Psoas muscle (tissue), 8 donors: ENCODE results near the gene IFRD1. TPM values are rescaled to one million over a fixed set of nuclear protein-coding genes. Genes with fewer than 3 reads are reported as not detected.
"Not testable (repeated sequence)": the region's sequence is repeated elsewhere in the genome, so short reads cannot be mapped to it uniquely, and the experiment has no call there.

ENCODE experiments used
- ATAC-seq, 4 donors: fragments of 200-7000 bp; cut with Tn5 transposase; one replicate each; pipeline ENCODE4 v1.9.1; 2020; ENCODE audit warnings: moderate library complexity in 3 of 4, mild to moderate bottlenecking in 2 of 4
- DNase-seq, 2 donors: peaks; one replicate each; pipeline ENCODE4 v3.0.0-alpha.2; 2020
- H3K27ac ChIP-seq: fragments of 200-600 bp; one replicate; pipeline ENCODE4 v1.8.0; 2022
- H3K27me3 ChIP-seq, 3 donors: fragments of 200-600 bp in 1 of 3; one replicate each; pipeline versions ENCODE4 v1.6.1 to v1.8.0; 2013 to 2022; ENCODE audit warnings: low read length in 2 of 3, mild to moderate bottlenecking in 2 of 3, moderate library complexity in 1 of 3; ENCODE audit not compliant: insufficient read depth in 3 of 3
- H3K36me3 ChIP-seq, 2 donors: fragments of 200-600 bp in 1 of 2; one replicate each; pipeline versions ENCODE4 v1.6.1 to v1.8.0; 2013 to 2022; ENCODE audit warnings: low read depth in 1 of 2, mild to moderate bottlenecking in 1 of 2, moderate library complexity in 1 of 2; ENCODE audit not compliant: insufficient read depth in 1 of 2
- H3K4me1 ChIP-seq: fragments of 200-600 bp; one replicate; pipeline ENCODE4 v1.8.0; 2022
- H3K4me3 ChIP-seq: fragments of 200-600 bp; one replicate; pipeline ENCODE4 v1.8.0; 2022; ENCODE audit warnings: mild to moderate bottlenecking
- H3K9me3 ChIP-seq: fragments of 200-600 bp; one replicate; pipeline ENCODE4 v1.8.0; 2022
- WGBS, 3 donors: extraction: QIAGEN DNeasy Blood & Tissue Kit; methylation state at CpG; one replicate each; pipeline versions ENCODE4 v1.1.6 to v1.1.7; 2013; 5-methylcytosine and 5-hydroxymethylcytosine counted together
- intact Hi-C, 2 donors: fragments of 100-400 bp; cut with DNase I; formaldehyde crosslinking; loops; one replicate each; pipeline versions ENCODE4 v1.11.0 to v1.14.2; 2022
- polyA plus RNA-seq, 3 donors: library from polyadenylated mRNA; stranded (reverse); fragments of 200-250 nt; gene quantifications; one replicate each; pipeline ENCODE4 v1.2.3, GENCODE V29; 2013
- total RNA-seq, 4 donors: library from RNA; stranded (reverse); fragmentation: NEBNext Ultra II Directional in 2 of 4; extraction: Animal tissue kit (Norgen Biotek cat#: 25700) in 2 of 4; gene quantifications; one replicate each; pipeline versions ENCODE4 v1.2.1 to v1.2.4, GENCODE V29; 2021 to 2023
- TF ChIP-seq, protein P1 (sequence below): fragments of 200-600 bp; IDR thresholded peaks from one replicate; pipeline ENCODE4 v1.8.0; 2022; ENCODE audit warnings: antibody characterized with exemption
- donor health status: healthy with polysubstance abuse.
- donor health status: DM: no; HTN: no; CAD: no; lungs with moderate emphysema.
- donor health status: Bipolar disorder and iron deficiency.
- donor health status: healthy.
- donor health status: DM: yes; HTN: yes; CAD: no.
- donor health status: DM: no; HTN: no; CAD: no.
- donor health status: DM: no; HTN: no; CAD: no.
- donor health status: DM: yes; HTN: yes; CAD: no.

The IFRD1 gene
- total and polyA plus RNA-seq, 7 donors = 34.7 to 163 (median 60.3) TPM

DNA sequence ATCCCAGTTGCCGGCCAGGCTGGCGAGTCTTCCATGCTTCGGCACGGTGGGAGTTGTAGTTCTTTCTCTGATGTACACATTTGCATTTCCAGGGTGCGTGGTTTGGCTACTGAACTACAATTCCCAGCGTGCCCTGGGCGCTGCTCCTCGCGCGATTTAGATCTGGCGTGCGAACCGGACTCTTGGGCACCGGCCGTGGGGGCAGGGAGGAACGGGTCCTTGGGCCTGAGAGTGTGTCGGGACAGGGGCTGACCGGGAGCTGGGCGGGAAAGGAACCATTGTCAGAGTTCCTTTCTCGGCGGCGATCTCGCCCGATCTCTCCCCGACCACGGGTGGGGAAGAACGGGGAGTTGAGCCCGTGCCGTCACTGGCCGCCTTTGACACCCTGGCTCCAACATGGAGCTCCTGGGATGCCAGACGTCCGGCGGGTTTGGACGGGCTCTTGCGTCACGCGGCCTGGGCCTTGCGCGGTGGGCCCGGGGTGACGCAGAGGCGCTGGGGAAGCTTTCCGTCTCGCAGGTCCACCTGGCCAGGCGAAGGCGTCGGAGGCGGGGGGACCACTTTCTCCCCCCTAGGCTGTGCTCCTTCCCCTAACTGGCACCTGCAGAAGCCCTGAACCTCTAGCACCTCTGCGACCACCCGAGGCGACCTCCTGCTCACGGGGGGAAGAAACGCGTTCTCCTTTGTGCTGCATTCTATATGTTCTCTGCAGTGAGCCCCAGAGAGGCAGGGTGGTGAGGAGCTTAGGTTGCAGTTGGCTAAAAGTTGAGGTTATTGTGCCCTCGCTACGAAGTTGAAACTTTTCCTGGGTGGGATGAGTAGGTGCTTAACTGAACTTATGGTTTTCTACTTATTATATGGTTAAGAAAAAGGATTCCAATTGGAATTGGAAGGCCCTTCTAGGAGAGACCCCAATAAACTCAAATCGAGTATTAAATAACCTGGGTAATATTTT lies 824 bp downstream of the IFRD1 start:
- H3K4me1 ChIP-seq = peaks cover 33% of the 10 kb centered on the region
- intact Hi-C loops = loop anchor here in 1 of 2 donors (2.0 kb wide), 1 partner anchor 30 kb away; the partner anchor contains the start of gene LSMEM1
- WGBS, 3 donors = 1% methylated on average over 51 to 57 of the region's 57 CpGs

DNA sequence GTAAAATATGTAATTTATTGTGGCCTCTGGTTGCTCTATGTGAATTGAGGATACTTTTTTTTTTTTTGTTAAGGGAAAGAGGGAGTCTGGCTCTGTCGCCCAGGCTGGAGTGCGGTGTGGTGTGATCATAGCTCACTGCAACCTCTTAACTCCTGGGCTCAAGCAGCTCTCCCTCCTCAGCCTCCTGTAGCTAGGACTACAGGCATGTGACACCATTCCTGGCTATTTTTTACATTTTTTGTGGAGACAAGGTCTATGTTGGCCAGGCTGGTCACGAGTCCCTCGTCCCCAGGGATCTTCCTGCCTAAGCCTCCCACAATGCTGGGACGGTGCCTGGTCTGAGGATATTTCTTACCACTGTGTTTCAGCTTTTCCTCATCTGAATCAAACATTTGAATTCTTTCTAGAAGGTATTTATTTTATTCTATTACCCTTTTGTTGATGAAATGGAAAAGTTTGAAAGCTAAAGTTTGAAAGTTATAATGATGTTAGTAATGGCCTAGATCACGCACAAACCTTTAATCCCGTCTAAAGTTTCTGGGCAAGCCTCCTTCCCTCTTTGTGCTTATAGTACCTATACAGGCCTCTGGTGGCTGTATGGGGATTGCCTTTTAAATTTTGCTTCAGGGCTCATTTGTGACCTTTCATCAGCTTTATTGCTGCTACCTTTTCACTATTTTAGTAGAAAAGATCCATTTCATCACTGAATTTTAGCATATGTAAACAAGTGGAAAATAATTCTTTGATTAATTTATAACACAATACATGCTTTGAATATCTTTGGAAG lies 2.0 kb downstream of the IFRD1 start:
- H3K27ac ChIP-seq = peak overlapping the region; percentile 100
- TF ChIP-seq, protein P1, sequence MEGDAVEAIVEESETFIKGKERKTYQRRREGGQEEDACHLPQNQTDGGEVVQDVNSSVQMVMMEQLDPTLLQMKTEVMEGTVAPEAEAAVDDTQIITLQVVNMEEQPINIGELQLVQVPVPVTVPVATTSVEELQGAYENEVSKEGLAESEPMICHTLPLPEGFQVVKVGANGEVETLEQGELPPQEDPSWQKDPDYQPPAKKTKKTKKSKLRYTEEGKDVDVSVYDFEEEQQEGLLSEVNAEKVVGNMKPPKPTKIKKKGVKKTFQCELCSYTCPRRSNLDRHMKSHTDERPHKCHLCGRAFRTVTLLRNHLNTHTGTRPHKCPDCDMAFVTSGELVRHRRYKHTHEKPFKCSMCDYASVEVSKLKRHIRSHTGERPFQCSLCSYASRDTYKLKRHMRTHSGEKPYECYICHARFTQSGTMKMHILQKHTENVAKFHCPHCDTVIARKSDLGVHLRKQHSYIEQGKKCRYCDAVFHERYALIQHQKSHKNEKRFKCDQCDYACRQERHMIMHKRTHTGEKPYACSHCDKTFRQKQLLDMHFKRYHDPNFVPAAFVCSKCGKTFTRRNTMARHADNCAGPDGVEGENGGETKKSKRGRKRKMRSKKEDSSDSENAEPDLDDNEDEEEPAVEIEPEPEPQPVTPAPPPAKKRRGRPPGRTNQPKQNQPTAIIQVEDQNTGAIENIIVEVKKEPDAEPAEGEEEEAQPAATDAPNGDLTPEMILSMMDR = peak; percentile 21
- 5 to 8% (median 5%) methylated on average over 7 of the region's 7 CpGs for WGBS, 3 donors
- ATAC-seq (peak in 1 of 4 donors; percentile 21), DNase-seq (peak; percentile 63 to 68)
- peak overlapping the region; percentile 97 for H3K4me3 ChIP-seq
- no peaks in the 10 kb centered on the region for H3K9me3 ChIP-seq
- intact Hi-C loops = no loop called here
- H3K27me3 ChIP-seq = no peaks in the 10 kb centered on the region
- H3K4me1 ChIP-seq = peaks cover 33% of the 10 kb centered on the region
- peaks cover 0 to 22% of the 10 kb centered on the region in 2 donors for H3K36me3 ChIP-seq

More for the DNA sequence above, 824 bp downstream of the IFRD1 start:
- peak overlapping the region; percentile 100 for H3K27ac ChIP-seq
- peak; percentile 94 to 97 for DNase-seq
- H3K9me3 ChIP-seq = no peaks in the 10 kb centered on the region
- TF ChIP-seq, protein P1 = no peak
- H3K27me3 ChIP-seq = no peaks in the 10 kb centered on the region
- peaks cover 0 to 10% of the 10 kb centered on the region in 2 donors for H3K36me3 ChIP-seq
- ATAC-seq = peak; percentile 73 to 80 (median 79)
- peak overlapping the region; percentile 97 for H3K4me3 ChIP-seq

DNA sequence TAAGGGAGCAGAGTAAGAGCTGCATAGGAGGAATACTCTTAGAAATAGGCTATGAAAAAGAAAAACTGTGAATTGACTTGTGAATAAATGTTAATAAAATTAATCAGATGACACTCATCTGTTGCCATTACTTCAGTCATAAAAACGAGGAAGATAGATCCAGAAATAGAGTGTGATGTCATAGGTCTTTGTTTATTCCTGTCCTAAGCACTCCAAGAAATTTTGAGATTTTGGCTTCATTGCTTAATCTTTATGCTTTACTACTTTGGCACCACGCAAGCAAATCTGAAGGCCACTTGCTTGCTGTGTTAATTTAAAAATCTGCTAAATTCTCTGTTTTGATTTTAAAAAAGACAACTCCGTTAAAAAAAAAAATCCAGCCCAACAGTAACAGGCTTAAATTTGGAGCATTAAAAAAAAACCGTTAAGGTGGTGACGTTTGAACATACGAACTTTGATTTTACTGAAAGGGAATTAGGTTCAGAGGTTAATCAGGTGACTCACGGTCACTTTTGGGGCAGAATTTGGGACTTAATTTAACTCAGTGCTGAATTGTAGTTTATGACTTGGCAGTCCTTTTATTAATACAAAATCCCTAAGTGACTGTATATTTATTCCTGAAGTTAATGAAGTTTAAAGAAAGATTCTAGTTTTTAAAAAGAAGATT lies 3.4 kb downstream of the IFRD1 start:
- intact Hi-C loops = no loop called here
- peaks cover 2 to 35% of the 10 kb centered on the region in 2 donors for H3K36me3 ChIP-seq
- DNase-seq = no peak
- ATAC-seq = no peak
- H3K27ac ChIP-seq = peak overlapping the region; percentile 100
- H3K9me3 ChIP-seq = no peaks in the 10 kb centered on the region
- peak overlapping the region; percentile 97 for H3K4me3 ChIP-seq
- H3K27me3 ChIP-seq = no peaks in the 10 kb centered on the region
- TF ChIP-seq, protein P1 = no peak
- H3K4me1 ChIP-seq = peaks cover 26% of the 10 kb centered on the region
- WGBS, 3 donors = 7 to 15% (median 9%) methylated on average over 7 of the region's 7 CpGs

DNA sequence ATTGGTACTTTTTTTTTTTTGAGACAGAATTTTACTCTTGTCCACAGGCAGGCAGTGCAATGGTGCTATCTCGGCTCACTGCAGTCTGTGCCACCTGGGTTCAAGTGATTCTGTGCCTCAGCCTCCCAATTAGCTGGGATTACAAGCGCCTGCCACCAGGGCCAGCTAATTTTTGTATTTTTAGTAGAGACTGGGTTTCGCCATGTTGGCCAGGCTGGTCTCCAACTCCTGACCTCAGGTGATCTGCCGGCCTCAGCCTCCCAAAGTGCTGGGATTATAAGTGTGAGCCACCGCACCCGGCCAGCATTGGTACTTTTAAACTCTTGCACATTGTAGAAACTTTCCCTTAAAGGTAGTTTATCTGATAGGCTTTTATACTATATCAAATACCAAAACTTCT lies 3.9 kb downstream of the IFRD1 start:
- intact Hi-C loops, H3K27me3 ChIP-seq, H3K9me3 ChIP-seq, ATAC-seq: not testable (repeated sequence)
- peak overlapping the region; percentile 100 for H3K27ac ChIP-seq
- WGBS, 3 donors = 26 to 40% (median 35%) methylated on average over 6 of the region's 6 CpGs
- peak overlapping the region; percentile 97 for H3K4me3 ChIP-seq
- peaks cover 23% of the 10 kb centered on the region for H3K4me1 ChIP-seq
- DNase-seq = peak in 1 of 2 donors; percentile 57
- peaks cover 6 to 41% of the 10 kb centered on the region in 2 donors for H3K36me3 ChIP-seq
